Sigmoid colon (tissue), 4 donors: ENCODE data around the gene RUFY1.

Source experiments
- EP300 ChIP-seq, 4 donors: sonication (generic); formaldehyde crosslinking; IDR thresholded peaks; one replicate each; pipeline ENCODE4 v1.6.1; 2017; ENCODE audit warnings: antibody characterized with exemption in 4 of 4
- POLR2A ChIP-seq, 2 donors: fragments of 450-650 bp; IDR thresholded peaks; one replicate each; pipeline ENCODE4 v1.6.1; 2016; ENCODE audit warnings: antibody characterized with exemption in 2 of 2, mild to moderate bottlenecking in 2 of 2, moderate library complexity in 2 of 2
- POLR2AphosphoS5 ChIP-seq, 4 donors: sonication (generic); formaldehyde crosslinking; IDR thresholded peaks; one replicate each; pipeline ENCODE4 v1.6.1; 2017; ENCODE audit warnings: antibody characterized with exemption in 4 of 4
- TF ChIP-seq, protein P1 (sequence below), 4 experiments: fragments of 450-650 bp in 3 of 4; fragments of 200-600 bp in 1 of 4; IDR thresholded peaks; one replicate each; pipeline ENCODE4 v1.5.1; 2016 to 2019; ENCODE audit warnings: antibody characterized with exemption in 4 of 4, mild to moderate bottlenecking in 3 of 4, moderate library complexity in 2 of 4

DNA sequence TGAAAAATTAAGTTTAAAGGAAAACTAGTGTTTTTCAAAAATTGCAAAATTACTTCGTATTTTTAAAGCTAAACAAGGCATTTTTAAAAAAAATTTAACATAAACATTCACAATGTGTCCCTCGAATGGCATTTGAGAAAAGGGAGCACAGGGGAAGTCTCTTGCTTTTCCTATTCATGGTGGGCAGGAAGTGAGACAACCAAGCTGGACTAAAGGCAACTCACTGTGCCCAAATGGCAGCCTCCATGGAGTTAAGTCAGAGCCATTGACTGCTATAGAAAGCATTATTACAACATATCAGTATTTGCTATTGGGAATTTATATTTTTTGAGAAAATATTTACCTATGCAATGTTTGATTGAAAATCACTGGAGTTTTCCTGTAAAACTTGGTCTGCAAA, 64.8 kb downstream of the RUFY1 start:
- TF ChIP-seq POLR2A (IDR thresholded peaks at IDR 0.05) (no peak), POLR2AphosphoS5 (IDR thresholded peaks at IDR 0.05) (no peak), EP300 (IDR thresholded peaks at IDR 0.05) (no peak)
- TF ChIP-seq, protein P1, sequence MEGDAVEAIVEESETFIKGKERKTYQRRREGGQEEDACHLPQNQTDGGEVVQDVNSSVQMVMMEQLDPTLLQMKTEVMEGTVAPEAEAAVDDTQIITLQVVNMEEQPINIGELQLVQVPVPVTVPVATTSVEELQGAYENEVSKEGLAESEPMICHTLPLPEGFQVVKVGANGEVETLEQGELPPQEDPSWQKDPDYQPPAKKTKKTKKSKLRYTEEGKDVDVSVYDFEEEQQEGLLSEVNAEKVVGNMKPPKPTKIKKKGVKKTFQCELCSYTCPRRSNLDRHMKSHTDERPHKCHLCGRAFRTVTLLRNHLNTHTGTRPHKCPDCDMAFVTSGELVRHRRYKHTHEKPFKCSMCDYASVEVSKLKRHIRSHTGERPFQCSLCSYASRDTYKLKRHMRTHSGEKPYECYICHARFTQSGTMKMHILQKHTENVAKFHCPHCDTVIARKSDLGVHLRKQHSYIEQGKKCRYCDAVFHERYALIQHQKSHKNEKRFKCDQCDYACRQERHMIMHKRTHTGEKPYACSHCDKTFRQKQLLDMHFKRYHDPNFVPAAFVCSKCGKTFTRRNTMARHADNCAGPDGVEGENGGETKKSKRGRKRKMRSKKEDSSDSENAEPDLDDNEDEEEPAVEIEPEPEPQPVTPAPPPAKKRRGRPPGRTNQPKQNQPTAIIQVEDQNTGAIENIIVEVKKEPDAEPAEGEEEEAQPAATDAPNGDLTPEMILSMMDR (IDR thresholded peaks at IDR 0.05): no peak
